Stimulated activated naive CD4-positive, alpha-beta T cell (primary cell): ENCODE results near the gene GMFB.

ENCODE experiments used
- DNase-seq, 6 experiments: peaks; one replicate each; lab custom pipeline; 2025; lab: John Stamatoyannopoulos, UW

Gene GMFB

DNA sequence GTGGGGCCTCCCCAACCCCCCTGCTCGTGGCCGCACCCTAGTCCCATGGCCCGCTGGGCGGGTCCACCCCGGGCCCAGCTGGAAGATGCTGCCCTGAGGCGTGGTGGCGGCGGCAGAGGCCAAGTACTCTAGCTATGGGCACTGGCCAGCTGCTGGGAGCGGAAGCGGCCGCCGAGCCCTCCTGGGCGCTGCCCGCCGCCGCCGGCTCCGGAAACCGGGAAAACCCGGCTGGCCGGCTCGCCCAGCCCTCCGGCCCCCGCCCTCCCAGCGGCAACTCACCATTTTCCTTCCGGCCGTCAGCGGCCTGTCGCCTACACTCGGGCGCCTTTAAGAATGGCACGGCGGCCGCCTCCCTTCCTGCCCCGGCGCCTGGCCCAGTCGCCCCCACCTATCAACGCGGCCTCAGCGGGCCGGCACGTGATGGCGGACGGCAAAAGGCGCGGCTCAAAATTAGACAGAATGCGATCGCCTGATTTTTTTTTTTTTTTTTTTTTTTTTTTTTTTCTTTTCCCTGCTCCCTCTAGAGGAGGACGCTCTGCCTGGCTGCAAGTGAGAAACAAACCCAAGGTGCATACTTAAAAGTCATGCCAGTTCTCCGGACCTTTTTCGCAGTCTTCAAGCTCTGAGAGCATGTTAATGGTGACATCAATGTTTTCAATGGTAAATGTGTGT is at the start of gene GMFB:
Gene GMFB (minus strand): TSS at position 335 of the 672 bp plus-strand sequence. CDS start 53 bp downstream, at position 282.
- peak; percentile 74 to 86 (median 84) for DNase-seq

DNA sequence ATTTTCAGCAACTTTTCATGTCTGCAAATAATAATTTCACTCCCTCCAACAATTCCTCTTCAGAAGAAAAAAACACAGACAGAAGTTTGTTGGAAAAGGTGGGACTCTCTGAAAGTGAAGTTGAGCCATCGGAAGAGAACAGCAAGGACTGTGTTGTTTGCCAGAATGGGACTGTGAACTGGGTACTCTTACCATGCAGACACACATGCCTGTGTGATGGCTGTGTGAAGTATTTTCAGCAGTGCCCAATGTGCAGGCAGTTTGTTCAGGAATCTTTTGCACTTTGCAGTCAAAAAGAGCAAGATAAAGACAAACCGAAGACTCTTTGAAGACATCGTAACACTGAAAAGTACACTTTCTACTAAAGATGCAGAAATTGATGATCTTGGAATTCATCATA is 49.3 kb upstream of the GMFB start:
- no peak for DNase-seq

DNA sequence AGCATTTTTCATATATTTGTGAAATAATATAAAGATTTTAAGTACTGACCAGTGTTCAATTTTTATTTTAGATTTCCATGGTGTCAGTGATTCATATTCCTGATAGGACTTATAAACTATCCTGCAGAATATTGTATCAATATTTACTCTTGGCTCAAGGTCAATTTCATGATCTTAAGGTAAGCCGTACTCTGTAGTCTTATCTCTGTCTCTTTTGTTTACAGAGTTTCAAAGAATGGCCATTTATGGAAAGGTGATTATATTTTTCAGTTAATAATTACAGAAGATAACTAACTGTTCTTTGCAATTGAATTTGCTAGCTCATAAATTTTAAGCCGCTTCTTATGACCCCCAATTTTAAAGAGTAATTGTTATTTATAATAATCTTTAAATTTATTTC is 48.9 kb upstream of the GMFB start:
- DNase-seq: no peak

DNA sequence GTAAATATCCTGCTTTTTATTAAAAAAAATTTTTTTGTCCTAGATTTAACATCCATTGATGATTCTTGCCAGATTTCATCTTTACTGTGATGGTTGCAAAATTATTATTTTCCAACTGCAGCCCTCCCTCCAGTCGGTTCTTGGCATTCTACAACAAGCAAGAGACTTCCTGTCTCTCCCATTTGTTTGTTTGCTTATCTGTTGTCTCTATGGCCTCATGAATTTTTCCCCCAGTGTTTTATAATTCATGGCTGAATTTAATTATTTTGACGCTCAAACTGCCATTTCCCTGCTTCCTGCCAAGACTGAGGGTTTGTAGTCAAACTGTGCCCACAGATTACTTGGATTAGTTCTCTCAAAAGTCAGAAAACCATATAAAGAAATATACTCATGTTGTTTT is 46.9 kb upstream of the GMFB start:
- no peak for DNase-seq

DNA sequence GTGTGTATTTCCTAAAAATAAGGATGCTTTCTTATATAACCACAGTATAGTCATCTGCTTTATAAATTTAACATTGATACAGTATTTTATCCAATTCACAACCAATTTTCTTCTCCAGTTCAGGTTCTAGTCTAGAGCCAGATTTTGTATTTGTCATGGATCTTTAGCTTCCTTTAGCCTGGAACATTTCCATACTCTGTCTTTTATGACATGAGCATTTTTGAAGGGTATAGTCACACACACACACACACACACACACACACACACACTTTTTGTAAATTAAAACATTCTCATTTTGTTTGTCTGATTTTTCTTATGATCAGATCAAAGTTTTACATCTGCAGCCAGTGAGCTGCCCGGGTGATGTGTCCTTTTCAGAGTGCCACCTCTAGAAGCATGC is 46.3 kb upstream of the GMFB start:
- DNase-seq: no peak

DNA sequence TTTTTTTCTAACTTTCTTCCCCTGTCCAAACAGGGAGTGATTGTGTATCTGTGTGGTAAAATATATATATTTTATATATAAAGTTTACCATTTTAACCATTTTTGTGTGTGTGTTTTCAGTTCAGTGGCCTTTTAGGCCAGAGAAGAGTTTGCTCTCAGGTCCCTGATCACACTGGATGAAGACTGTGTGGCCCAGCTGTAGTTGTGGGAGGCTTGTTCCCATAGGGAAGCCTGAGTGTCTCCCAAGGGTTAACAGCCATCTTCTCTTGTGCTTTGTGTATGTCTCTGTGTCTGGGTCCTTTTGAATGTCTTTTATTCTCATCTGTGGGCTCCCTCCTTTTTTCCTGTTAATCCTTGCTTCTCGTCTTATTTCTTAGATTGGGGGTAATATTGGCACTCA is 44.3 kb upstream of the GMFB start:
- no peak for DNase-seq

DNA sequence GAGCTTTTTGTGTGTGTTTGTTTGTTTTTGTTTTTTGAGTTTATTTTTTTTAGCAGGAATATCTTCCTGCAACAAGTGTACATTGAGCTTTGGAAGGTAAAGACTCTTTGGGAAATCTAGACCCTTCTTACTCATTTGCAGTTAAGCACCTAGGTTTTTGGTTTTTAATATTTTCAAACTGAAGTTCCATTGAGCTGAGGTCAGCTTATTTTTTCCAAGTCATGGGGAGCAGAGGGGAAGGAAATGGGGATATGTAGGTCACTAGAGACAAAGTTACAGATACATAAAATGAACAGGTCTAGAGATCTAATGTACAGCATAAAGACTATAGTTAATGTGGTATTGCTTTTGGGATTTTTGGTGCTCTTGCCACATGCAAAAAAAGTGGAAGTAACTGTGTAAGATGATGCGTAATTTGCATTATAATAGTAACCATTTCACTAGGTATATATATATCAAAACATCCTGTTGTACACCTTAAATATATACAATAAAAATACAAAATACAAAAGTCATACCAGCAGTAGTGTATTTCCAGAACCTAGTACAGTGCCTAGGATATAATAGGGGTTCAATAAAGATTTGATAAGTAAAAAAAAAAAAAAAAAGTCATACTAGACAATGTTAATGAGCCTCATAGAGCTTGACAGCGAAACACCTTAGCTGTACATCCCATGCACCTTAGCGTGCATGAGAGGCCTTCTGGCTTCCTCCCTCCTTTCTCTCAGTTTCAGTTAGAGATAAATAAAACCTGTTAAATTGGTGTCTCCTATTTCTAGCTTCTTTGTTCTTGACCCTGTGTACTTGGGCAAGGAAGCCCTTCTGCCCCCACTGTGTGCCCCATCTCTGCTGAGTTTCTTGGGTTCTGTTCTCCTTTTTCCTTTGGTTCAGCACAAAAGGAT is 43.6 kb upstream of the GMFB start:
- no peak for DNase-seq

DNA sequence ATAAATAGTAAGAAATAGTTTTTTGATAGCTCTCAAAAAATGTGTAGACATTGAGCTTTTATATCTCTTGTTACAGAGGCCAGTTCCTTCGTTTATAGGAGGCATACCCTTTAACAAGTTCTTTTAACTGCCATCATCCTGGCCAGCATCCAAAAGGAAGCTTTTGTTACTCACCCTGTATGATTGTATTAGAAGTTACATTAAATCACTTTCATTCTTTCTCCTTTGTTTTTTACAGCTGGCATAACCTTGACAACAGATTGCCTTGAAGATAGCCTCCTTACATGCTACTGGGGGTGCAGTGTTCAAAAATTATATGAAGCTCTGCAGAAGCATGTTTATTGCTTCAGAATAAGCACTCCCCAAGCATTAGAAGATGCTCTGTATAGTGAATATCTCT is 41.0 kb upstream of the GMFB start:
- DNase-seq: no peak

DNA sequence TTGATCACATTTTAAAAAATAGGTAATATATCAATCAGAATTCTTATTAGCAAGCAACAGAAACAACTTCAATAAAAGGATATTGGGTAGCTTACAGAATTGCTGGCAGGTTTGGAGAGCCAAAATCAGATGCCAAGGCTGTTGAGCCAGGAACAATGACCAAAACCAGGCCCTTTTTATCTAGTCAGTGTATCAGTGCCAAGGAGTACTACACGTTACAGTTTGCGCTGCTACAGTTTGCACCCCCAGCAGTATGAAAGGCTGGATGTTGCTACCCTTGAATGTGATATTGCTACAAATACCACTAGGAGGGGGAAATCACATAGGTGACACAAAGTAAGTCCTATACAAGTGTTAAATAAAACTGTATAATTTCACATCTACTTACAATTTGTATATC is 40.2 kb upstream of the GMFB start:
- DNase-seq: no peak

DNA sequence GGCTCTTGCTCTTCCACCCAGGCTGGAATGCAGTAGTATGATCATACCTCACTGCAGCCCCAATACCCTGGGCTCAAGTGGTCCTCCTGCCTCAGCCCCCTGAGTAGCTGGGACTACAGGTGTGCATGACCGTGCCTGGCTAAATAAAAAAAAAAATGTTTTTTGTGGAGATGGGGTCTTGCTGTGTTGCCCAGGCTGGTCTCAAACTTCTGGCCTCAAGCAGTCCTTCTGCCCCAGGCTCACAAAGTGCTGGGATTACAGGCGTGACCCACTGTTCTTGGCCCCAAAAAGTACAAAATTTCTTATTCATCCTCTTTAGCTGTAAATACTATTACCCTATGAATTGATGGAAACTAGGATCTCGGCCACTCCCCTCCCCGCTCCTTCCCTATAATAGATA is 35.6 kb upstream of the GMFB start:
- no peak for DNase-seq

DNA sequence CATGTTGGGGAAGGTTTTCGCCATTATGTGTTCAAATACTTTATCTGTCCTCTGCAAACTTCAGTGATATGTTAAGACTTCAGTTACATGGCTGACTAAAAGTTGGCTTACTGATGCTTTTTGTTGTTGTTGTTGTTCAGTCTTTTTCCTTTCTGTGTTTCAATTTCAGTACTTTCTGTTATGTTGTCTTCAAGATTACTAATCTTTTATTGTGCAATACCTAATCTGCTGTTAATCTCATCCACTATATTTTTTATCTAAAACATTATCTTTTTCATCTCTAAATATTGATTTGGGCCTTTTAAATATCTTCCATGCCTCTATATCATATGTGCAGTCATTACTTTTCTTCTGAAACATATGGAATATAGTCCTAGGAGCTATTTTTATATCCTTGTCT is 27.9 kb upstream of the GMFB start:
- no peak for DNase-seq

DNA sequence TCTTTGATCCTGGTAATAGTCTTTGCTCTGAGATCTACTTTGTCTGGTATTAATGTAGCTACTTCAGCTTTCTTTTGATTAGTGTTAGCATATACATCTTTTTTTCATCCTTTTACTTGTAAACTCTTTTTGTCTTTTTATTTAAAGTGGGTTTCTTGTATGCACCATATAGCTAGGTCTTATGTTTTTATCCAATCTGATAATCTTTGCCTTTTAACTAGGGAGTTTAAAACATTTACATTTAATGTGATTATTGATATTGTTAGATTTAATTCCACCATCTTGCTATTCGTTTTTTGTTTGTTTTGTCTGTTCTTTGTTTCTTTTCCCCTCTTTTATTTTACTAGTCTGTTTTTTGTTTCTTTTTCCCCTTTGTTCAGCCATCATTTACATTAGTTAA is 26.9 kb upstream of the GMFB start:
- no peak for DNase-seq

DNA sequence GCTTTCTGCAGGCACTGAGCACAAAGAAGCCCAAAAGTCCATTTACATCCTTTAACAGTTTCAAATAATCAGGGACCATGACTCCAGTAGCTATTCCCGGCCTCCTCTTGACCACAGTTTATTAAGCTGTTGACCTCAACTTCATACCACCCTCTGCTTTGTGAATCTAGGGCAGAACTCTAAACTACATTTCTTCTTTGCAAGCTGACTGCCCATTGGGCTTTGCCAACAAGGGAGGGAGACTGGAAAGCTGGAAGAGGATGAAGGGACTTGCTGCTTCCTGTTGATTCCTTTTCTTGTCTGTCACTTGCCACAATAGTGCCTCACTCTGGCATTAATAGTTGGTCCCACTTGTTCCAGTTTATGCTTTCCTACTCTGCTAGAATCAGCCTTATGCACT is 23.6 kb upstream of the GMFB start:
- DNase-seq: no peak

DNA sequence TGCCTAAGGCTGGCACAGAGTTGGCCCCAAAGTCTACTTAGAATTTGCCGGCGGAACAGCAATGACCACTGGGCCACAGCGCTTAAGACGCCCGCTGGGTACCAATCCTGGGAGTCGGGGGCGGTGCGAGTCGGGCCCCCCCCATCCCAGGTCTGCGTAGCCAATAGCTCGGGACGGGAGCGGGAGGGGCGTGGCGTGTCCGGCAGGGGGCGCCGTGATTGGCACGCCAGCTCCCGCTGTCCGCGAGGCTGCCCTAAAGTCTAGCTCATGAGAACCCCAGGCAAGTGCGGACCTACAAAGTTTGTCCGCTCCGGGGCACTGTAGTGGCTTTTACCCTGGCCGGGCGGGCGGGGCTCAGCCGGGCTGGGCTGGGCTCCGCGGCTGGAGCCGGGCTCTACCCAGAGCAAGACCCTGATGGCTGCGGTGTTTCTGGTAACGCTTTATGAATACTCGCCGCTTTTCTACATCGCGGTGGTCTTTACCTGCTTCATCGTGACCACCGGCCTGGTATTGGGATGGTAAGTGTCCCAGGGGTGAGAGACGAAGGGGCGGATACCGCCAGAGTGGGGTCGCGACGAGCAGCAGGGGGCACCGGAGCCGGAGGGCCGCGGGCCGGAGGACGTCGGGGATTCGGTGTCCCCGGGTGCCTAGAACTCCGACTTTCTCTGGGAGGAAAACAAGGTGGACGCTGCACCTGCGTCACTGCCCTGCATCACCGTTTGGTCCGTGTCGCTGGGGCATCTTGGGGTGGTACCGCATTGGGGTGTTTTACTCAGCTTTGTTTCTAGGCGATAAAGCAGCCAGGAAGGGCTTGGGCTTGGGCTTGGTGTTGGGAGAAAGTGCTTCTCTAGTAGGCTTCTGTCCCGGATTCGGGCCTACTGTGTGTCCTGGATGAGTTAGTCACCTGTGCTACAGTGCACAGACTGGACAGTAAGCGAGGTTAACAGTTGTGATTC is 21.0 kb upstream of the GMFB start, which contains the start of gene CGRRF1:
Gene CGRRF1 (plus strand): TSS at position 361 of the 956 bp plus-strand sequence. CDS start 54 bp downstream, at position 415.
- DNase-seq: peak; percentile 80 to 93 (median 88)

DNA sequence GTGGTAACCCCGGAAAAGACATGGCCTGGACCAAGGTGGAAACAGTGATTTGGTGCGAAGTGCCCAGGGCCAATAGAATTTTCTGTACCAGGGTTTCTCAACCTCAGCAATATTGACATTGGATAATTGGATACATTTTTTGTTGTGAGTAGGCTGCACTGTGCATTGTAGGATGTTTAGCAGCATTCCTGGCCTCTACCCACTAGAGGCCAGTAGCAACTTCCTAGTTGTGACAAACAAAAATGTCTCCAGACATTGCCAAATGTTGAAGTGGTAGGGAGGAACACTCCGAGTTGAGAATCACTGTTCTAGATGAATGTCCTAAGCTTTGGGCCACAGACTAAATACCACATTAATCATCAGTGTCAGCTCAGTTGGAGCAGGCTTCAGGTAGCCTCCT is 14.7 kb upstream of the GMFB start:
- no peak for DNase-seq

DNA sequence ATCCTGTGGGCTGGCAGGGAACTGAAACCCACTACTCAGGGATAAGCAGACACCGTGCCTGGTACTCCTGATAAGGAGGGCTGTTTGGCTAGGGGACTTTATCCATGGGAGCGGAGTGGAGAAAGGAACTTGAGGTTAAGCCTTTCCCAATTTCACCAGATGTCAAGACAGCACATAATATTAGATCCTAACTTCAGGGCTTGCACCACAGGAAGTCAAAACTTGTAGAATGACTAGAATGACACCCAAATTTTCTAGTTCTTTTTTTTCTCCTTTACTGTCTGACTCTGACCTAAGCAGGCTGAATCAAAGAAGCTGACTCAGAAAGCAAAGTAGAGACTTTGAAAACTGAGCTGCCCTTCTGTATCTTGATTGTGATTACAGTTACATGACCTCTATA is 13.8 kb upstream of the GMFB start:
- DNase-seq: no peak

DNA sequence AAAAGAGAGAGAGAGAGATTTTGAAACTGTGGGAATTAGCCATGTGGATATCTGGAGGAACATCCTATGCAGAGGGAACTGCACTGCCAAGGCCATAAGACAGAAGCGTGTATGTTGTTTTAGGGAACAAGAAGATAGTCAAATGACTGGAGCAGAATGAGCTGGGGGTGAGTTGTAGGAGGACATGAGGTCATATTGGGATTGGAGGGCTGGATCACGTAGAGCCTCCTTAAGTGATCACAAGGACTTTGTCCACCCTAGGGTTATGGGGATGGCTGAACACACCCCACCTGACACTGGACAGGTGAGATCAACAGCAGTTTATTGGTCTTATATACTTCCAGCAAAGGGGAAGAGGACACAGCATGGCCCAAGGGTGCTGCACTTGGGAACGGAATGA is 12.7 kb upstream of the GMFB start:
- no peak for DNase-seq

DNA sequence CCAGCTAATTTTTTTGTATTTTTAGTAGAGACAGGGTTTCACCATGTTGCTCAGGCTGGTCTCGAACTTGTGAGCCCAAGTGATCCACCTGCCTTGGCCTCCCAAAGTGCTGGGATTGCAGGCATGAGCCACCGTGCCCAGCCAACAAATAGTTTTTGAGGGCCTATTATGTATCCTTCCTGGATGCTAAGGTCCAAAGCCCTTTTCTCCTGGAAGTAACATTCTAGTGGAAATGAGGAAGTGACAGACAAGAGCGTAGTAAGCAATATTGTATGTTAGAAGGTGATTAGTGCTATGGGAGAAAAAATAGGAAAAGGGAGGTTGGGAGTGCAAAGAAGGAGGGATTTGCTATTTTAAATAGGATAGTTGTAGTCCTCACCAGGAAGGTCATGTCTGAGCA is 12.0 kb upstream of the GMFB start:
- DNase-seq: no peak

DNA sequence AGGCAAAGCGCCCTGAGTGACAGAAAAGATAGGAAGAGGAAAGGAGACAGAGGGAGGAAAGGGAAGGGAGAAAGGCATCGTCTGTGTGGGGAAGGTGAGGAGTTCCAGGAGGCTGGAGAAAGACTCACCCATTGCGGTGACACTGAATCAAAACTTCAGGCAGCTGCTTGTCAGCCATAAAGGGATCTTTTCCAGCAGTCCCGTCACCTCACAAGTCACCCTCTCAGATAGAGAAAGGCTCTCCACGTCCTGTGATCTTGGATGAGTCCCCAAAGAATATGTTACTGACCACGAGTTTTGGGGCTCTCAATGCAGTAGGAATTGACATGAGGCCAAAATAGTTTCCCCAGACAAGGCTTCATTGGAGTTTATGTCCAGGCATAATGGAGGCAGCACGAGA is 9.8 kb upstream of the GMFB start:
- no peak for DNase-seq

DNA sequence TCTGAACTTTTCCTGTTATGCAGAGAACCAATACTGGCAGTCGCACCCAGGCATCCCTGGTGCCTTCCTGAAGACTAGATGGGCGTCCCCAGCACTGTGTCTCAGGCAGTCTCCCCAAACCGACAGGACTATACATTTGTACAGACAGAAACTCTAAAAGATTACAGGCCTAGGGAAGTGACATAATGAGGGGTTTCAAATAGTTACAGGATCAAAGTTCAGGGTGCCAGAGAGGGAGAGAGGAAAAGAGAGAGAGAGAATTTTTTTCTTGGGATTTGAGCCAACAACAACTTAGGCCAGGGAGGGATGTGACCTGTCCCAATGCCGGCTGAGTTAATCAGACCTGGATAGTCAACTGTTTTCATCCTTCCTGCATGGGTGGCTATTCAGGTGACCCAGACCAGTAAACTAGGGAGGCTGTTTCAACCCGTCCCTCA is 9.3 kb upstream of the GMFB start:
- DNase-seq: no peak

DNA sequence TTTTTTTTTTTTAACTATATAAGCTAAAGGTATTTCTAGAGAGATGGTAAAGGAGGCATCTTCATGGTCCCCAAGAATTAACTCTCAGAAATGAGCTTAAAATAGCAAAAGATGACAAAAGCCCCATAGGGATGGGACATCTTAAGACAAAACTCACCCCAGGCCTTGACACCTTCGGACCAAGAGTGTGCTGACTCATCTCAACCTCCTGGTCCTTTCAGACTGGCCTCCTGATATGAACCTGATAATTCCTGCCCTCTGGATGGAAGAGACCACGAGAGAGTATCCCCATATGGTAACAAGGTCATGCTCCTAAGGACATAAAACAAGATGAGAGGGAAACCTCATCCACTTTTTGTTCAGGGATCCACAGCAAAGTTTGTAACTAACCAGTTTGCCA is 8.4 kb upstream of the GMFB start:
- no peak for DNase-seq

DNA sequence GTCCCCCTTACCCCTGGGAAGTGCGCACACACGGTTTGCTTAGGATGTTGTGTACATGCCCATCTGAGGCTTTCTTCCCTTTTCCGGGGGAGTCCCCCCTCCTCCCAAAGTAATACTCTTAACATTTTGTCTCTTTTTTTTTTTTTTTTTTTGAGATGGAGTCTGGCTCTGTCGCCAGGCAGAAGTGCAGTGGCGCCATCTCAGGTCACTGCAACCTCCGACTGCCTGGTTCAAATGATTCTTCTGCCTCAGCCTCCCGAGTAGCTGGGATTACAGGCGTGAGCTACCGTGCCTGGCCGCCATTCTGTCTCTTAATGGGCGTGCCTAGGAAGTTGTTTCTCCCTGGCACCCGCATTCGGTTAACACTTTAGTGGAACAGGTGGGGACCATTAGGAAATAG is 4.5 kb upstream of the GMFB start:
- DNase-seq: no peak
